DMS 273 (cell line): ENCODE data around the gene TEKT4.
"Not testable (repeated sequence)": the region's sequence is repeated elsewhere in the genome, so short reads cannot be mapped to it uniquely, and the experiment has no call there.

Source experiments
- DNase-seq: peaks from one replicate; lab custom pipeline; 2025; ENCODE audit not compliant: unreplicated experiment; lab: John Stamatoyannopoulos, UW

Gene TEKT4, protein sequence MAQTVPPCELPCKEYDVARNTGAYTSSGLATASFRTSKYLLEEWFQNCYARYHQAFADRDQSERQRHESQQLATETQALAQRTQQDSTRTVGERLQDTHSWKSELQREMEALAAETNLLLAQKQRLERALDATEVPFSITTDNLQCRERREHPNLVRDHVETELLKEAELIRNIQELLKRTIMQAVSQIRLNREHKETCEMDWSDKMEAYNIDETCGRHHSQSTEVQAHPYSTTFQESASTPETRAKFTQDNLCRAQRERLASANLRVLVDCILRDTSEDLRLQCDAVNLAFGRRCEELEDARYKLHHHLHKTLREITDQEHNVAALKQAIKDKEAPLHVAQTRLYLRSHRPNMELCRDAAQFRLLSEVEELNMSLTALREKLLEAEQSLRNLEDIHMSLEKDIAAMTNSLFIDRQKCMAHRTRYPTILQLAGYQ

DNA sequence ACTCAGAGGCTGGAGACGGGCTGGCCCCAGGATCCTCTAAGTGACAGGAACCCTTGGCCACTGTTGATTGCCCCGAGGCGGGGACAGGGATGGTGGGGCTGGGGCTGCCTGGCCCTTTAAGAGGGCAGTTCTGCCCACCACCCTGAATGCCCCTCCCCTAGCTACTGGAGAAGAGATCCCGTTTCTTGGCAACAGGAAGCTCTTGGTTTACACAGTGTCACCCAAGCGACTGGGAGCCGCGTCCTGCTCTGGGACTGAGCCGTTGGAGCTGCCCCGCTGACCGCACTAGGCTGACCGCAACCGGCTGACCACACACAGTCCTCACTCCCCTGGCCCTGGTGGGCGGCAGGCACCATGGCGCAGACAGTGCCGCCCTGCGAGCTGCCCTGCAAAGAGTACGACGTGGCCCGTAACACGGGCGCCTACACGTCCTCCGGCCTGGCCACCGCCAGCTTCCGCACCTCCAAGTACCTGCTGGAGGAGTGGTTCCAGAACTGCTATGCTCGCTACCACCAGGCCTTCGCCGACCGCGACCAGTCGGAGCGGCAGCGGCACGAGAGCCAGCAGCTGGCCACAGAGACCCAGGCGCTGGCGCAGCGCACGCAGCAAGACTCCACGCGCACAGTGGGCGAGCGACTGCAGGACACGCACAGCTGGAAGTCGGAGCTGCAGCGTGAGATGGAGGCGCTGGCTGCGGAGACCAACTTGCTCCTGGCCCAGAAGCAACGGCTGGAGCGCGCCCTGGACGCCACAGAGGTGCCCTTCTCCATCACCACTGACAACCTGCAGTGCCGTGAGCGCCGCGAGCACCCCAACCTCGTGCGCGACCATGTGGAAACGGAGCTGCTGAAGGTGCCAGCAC, at the start of gene TEKT4:
Gene TEKT4 (plus strand): TSS at position 205 of the 862 bp plus-strand sequence. CDS start 150 bp downstream, at position 355.
- DNase-seq: peak; percentile 57

DNA sequence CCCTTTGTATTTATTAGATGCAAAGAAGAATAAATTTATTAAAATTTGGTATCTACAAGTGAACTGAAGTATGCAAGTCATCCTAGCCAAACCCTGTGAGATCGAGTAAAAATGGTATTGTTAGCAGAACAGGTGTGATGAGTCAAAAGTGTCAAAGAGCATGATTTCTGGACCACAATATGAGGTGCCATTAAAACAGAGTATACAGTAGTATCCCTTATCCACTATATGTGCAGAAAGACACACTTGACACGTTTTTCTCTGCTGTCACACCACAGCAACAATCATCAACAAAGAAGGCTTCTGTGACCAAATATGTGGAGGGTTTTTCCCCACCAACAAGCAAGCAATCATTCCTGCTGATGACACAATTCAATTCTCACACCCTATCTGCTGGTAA, 32.0 kb upstream of the TEKT4 start:
- DNase-seq: not testable (repeated sequence)

DNA sequence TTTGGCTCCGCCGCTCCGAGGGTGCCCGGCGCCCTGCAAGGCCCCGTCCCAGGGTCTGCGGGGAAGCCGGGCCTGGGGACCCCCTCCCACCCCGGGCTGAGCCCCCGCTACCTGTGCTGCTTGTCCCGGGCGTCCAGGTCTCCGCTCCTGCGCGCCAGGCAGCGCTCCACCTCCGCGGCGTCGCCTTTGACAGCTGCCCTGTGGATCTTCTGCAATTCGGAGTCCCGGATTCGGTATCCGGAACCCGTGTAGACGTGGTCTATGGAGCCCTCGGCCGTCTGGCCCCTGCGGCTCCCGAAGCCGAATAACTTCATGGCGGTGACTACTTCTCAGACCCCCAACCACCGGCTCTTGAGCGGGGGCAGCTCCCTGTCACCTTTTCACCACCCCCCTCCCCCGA, 14.4 kb upstream of the TEKT4 start:
- DNase-seq: not testable (repeated sequence)

DNA sequence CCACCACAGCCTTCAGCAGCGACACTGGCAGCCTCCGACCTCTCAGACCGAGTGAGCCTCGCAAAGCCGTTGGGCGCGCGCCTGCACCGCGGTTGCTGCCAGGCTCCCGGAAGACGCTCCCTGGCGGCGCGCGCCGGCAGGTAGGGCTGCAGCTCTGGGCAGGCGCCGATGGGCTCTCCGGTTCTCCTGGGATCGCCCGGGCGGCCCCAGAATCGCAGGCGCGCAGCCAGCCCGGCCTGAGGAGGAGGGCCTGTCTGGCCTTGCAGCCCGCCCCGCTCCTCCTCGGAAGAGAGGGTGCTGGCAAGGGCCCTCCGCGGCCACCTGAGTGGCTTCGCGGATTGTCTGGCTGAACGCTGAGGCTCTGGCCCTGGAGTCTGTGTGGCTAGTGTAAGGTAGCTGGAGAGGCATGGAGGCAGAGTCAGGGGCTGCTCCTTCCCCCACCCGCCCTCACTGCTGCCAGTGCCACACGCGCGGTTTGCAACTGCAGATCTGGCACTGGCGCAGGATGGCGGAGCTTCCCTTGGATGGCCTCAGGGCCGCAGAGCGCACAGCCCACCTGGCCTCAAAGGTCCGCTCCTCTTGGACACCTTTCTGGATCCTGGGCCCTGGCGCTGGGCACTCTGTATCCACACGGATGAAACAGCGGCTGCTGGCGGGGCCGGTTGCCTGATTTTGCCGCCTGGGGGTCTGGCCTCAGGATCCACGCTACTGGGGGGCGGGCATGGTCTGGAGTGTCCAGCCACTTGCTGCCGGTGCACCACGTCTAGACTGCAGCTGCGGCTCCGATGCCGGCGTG, 13.7 kb upstream of the TEKT4 start:
- DNase-seq: peak; percentile 56

DNA sequence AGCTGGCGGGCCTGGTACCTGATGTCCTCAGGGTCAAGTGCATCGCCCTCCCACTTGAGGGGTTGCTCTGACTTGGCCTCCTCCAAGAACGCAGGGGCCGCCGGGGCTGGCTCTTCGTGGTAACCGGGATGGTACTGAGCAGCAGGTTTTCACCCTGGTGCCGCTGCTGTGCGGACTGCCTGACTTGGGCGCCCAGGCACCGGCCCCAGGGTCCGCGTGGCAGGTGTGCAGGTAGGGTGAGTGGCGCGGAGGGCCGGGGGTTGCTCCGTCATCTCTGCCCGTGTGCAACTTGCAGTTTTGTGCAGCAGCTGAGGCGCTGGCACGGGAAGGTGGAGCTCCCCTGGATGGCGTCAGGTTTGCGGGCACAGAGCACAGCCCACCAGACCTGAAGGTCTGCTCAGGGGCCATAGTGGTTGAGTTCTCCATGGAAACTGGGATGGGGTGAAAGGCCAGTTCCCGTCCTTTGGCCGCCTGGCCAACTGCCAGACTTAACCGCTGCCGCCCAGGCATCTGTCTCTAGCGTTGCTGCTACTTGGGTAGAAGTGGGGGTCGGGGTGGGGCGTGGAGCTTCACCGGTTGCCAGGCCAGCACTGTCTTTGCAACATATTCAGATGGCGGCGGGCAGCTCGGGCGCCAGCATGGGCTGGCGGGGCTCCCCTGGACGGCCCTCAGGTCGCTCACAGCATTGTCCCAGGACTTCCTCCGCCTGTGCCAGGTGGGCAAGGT, 12.9 kb upstream of the TEKT4 start:
- DNase-seq: not testable (repeated sequence)

DNA sequence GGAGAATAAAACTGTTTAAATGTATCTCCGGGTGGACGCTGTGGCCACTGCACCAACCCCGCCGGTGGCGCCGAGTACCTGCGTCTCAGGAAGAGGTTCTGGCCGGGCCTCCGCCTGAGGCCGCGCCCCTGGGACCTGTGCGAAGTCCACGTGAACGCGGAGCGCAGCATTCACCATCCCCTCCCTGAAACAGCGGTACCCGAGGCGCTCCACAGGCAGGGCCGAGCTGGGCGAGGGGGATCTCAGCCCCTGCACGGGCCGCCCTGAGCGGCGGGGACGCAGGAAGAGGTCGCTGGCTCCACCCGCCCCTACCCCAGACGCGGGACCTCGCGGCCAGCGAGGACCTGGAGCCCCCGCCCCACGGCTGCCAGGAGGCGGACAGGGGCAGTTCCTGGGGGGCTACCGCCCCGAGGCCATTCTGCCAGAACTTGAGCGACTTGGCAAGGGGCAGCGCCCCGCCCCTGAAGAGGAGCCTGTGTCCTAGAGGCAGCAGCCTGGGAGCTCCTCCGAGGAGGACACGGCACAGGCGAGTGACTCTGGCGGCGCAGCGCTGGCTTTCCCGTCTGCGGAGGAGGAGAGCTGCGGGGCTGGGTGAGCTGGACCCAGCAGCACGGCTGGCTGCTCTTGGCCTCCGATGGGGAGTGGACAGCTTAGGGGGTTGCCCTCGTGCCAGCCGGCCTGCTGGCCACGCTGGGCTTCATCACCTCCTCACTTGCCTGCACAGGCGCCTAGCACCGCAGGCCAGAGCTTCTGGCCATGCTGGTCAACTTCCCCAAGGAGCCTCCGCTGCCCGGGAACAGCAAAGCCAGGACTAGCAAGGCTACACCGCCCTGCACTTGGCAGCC, 9.7 kb upstream of the TEKT4 start:
- DNase-seq: peak; percentile 29

DNA sequence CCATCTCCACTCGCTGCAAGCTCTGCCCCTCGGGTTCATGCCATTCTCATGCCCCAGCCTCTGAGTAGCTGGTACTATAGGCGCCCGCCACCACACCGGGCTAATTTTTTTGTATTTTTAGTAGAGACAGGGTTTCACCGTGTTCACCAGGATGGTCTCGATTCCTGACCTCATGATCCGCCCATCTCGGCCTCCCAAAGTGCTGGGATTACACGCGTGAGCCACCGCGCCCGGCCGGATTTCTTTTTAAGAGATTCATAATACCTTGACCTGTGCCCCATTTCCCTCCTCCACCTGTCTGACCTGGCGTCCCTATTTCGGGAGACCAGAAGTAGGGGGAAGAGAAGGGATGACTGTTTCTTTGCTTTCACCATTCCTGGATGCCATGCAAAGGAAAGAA, 8.3 kb upstream of the TEKT4 start:
- DNase-seq: not testable (repeated sequence)

DNA sequence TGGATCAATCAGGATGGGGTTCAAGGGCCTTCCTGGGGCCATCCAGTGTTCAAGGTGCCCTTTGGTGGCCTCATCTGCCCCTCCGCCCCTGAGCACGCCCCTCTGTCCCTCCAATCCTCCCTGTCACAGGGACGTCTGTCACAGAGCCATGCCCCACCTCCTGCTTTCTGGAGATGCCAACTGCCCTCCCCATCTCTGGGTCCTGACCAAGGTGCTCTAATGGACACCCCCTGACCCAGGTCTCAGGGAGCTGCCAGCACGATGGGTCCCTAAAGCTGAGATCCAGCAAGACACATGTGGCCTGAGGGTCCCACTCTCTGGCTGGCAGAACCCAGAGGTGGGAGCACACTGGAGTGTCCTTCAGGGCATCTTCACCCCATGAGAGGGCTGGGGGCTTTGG, 2.1 kb upstream of the TEKT4 start:
- DNase-seq: no peak

DNA sequence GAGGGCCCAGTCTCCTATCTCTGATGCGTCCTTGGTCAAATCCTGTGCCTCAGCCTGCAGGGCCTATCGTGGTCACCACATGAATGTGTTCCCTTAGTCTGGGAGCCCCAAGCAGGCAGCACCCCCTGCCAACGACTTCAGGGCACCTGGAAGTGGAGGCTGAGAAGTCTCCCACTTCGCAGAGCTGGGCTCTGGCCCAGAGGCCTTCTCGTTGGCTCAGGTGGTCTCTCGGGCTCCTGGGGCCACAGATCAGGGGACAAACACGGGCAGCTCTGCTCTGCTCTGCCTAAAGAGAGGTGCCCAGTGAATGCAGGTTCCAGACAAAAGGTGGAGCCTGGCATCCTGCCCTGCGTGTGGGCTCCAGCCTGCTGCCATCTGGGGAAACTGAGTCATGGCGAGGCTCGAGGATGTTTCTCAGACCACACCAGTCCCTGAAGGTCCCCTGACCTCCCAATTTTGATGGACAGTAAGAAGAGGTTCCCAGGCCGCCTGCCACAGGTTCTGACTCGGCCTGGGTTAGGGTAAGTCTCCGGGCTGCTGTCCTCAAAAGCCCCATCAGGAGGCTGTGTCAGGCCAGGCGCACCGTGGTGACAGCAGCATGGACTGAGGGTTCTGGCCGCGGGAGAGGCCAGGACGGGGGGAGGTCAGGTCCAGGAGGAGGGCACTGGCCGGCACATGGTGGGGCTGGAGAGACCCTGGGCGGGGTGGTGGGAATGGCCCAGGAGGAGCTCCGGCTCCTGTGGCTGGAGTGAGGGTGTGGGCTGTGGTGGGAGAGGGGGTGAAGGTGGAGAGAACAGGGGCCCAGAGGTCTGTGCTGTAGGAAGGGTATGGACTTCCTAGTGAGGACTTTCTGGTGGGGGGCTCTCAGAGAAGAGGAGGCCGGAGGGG, 1.4 kb upstream of the TEKT4 start:
- DNase-seq: no peak

DNA sequence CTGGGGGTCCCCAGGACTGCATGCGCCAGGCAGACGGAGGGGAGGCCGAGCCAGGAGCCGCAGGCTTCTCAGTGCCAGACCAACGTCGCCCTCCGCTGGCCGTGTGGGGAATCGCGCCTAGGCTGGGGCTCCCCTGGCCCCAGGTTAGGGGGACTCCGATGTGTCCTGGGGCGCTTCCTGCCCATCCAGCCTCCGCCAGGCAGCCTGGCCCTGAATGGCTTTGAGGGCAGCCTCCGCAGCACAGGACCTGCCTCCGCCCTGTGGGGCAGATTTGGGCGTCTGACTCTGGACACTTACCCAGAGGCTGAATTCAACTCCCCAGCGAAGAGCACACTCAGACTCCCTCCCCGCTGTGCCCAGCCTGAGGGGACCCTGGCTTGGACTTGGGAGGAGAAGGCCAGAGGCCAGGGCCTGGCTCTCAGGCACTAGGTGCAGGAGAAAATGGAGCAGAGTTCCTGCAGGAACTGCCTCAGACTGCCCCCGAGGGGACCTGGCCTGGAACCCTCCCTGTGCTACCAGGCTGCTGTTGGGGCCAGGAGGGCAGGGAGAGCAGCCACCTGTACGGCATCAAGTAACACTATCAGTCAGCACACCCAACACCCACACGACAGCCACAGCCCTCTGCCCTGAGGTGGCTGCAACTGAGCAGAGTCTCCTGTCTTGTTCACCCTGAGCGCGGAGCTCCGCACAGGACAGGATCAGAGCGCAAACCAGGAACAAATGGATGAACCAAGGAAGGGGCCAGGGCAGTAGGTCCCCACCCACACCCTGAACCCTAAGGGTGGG, 597 bp upstream of the TEKT4 start:
- peak; percentile 69 for DNase-seq

DNA sequence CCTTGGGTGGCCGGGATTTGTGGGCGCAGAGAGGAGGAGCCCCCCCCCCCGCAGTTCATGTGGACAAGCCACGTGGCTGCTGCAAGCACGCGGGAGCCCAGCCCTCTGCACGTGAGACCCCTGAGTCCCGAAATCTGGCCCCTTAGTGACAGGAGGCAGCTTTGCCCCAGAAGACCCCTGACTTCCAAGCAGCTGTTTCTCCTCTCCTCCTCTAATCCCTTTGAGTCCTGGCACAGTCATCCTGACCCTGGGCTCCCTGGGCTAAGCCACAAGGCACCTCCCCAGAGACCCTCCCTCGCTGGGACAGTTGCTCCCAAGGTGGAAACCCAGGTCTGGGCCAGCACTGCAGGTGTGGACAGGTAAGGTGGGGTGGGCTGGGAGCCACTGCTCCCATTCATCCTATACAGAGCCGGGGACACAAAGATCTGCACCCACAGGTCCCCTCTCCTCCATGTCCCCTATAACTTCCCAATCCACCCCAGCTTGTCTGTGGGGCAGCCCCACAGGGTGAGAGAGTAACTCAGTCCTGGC, 923 bp downstream of the TEKT4 start:
- DNase-seq: no peak

DNA sequence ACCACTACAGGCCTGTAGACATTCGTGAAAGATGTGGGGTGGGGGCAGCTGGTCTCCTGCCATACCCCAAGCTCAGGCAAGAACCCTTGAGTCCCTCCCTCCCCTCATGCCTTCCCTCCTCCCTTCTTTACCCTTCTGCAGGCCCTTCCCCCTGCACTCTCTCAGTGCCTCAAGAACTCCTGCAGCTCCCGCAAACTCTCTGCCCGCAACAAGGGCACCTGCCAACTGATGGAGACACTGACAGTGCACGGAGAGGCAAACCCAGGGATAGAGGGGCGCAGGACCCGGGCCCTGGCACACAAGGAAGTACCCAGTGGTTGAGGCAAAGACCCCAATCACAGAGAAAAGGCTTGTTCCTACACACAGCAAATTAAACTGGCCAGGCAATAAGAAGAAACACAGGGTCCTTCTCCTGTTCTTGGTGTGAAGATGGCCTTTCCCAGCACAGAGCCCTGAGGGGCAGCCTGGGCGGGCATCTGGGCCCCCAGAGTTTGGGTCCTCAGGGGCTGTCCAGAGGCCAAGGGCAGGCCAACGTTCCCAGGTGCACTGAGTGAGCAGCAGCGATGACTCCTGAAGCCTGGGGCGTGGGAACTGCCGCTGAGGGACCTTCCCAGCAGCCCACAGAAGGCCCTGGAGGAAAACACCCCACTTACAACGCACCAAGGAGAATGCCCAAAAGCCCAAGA, 1.6 kb downstream of the TEKT4 start:
- no peak for DNase-seq

DNA sequence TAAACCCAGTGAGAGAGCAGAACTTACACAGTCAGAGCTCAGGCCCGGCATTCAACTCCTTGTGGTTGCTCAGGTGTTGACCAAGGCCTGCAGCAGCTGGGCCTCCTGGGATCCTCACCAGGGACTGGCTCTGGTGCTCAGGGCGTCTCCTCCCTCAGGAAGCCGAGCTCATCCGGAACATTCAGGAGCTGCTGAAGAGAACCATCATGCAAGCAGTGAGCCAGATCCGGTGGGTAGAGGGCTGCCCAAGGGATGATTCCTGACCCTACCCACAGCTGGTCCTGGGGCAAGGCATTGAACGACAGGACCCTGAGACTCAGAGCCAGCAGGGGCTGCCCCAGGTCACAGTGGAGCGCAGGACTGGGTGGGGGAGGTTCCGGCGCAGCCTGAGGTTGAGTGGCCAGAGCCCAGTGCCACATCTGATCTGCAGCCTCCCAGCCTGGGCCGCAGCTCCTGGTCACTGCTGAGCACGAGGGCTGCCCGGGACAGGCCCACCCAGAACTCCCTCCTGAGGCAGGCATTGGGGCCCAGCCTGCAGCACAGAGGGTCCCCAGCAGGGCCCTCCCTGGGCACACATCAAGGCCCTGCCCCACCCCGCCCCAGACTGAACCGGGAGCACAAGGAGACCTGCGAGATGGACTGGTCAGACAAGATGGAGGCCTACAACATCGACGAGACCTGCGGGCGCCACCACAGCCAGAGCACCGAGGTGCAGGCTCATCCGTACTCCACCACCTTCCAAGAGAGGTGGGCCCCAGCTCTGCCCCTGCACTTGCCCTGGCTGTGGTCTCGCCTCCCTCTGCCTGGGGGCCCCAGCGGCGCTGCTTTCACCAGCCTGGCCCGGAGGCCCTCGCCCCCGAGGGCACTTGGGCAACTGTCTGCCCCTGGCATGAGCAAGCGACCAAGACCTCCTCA, 2.4 kb downstream of the TEKT4 start:
- DNase-seq: no peak

DNA sequence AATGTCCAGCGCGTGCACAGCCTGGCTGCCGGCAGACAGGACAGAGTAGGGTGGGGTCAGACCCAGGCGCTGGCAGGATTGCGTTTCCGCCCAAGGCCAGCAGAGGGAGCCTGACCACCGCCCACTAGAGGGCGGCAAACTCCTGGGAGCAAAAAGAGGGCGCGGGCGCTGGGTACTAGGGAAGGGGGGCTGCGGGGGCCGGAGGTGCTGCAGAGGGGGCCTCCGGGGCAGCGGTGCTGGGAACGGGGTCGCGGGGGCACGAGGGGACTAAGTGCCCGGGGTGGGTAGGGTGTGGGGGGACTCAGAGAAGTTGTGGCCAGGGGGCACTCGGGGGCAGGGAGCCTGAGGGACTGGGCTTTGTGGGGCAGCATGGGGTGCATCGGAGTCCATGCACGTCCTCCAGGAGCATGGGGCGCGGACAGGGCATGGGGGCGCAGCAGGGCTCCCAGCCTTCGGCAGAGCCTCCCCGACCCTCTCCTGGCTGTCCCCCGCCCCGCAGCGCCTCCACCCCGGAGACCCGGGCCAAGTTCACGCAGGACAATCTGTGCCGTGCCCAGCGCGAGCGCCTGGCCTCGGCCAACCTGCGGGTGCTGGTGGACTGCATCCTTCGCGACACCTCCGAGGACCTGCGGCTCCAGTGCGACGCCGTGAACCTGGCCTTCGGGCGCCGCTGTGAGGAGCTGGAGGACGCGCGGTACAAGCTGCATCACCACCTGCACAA, 3.2 kb downstream of the TEKT4 start:
- peak; percentile 85 for DNase-seq

DNA sequence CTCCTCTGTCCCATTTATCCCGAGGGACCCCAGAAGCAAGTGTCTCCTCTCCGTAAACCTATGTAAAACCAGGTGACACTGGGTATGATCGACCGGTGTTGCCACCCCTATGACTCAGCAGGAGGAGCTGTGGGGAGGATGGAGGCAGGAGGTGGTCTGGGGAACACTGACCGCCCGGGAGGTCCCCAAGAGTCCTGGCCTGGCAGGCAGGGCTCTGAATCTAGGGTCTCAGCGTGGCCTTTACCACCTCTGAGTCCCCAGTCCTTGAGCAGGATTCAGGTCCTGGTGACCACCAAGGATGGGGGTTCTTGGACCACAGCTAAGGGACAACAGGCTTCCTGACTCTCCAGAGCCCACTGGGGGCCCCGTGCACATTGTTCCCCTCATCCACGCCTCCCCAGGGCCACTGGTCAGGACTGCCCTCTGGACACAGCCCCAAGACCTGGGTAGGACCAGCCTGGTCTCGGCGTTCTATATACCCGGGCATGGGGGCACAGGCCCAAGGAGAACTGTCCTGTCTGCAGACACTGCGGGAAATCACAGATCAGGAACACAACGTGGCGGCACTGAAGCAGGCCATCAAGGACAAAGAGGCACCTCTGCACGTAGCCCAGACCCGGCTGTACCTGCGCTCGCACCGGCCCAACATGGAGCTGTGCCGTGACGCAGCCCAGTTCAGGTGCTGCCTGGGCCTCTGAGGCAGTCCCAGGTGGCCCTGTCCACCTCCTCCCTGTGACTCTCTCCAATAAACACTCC, 4.0 kb downstream of the TEKT4 start:
- no peak for DNase-seq
